ENCODE results near the gene KL. TPM values are rescaled to one million over a fixed set of nuclear protein-coding genes. Genes with fewer than 3 reads are reported as not detected.

KL gene
- polyA plus RNA-seq, 2 of the 4 experiments (the other 2 are of a cell fraction) = 0.01 TPM; not detected in 1

DNA sequence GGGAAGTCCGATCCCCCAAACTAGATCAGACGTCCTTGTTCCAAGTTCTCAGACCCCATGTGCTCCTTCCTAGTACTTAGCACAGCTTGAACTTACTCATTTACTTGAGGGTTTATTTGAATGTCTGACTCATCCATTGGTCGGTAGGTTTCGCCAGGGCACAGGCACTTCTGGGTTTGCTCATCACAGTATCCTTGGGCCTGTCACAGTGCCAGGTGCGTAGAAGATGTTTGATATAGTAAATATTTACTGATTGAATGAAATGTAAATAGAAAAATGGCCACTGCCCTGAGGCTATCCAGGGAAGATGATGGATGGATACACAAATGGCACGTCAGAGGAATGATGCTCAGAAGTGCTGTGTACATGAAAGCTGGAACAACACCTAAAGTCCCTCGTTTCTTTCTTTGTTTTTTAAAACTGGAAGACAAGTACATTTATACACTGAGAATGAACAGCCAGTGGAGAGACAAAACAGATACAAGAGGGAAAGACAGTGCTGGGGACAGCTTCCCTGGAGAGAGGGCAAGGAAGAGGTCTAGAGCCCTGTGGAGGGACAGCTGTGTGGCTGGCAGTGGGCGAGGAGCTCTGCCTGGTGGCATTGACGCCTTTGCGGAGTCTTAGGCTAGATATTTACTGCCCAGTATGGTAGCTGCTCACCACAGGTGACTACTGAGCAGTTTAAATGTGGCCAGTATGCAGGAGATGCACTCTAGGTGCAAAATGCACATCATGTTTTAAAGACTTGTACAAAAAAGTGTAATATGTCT lies 31.2 kb upstream of the KL start:
- Histone ChIP-seq H3K27ac (peak overlapping the region; percentile 50 to 56; a peak in 2 of 6 replicates), H3K4me2 (peak overlapping the region; percentile 63), H3K4me3 (no peak overlapping the region), H3K4me1 (peaks cover 13% of the 10 kb centered on the region), H3K9me3 (peaks cover 12% of the 10 kb centered on the region; the same call in 2 of the 3 replicates)
- ATAC-seq = peak; percentile 95 to 96
- POLR2A ChIA-PET = no interaction called here
- TF ChIP-seq JUNB (IDR thresholded peaks at IDR 0.05) (peak; percentile 74), PHF8 (IDR thresholded peaks at IDR 0.05; ENCODE audit: borderline replicate concordance, low read depth) (no peak), ZFP36 (IDR thresholded peaks at IDR 0.05; ENCODE audit: borderline replicate concordance, partially characterized antibody) (peak; percentile 5), NPAS2 (CRISPR knock-in tag; IDR thresholded peaks at IDR 0.05; ENCODE audit: borderline replicate concordance) (no peak), RAD21 (conservative IDR thresholded peaks at IDR 0.05 in 1 of 2, IDR thresholded peaks at IDR 0.05 in 1 of 2) (0 out of 5 replicates have a peak, but pooled peaks of 1 of the 2 experiments have one; percentile 8), CEBPB (IDR thresholded peaks at IDR 0.05) (peak in 1 of 2 experiments; percentile 60; a peak in 1 of 4 replicates), GATA3 (IDR thresholded peaks at IDR 0.05; ENCODE audit: borderline replicate concordance) (peak; percentile 84), FOSL2 (IDR thresholded peaks at IDR 0.05) (peak; percentile 58; the same call in 1 of the 2 replicates), FOSL2 (CRISPR knock-in tag; IDR thresholded peaks at IDR 0.05) (peak; percentile 83), POLR2AphosphoS2 (conservative IDR thresholded peaks at IDR 0.05; ENCODE audit: low read length) (no peak), JUN (IDR thresholded peaks at IDR 0.05) (peak; percentile 30 to 68; a peak in 2 of 5 replicates), EP300 (IDR thresholded peaks at IDR 0.05) (peak in 1 of 2 experiments; percentile 48; a peak in 2 of 5 replicates)
- TF ChIP-seq, protein P1, sequence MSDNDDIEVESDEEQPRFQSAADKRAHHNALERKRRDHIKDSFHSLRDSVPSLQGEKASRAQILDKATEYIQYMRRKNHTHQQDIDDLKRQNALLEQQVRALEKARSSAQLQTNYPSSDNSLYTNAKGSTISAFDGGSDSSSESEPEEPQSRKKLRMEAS (IDR thresholded peaks at IDR 0.05) = peak; percentile 62; the same call in 1 of the 2 replicates
- TF ChIP-seq, protein P2, sequence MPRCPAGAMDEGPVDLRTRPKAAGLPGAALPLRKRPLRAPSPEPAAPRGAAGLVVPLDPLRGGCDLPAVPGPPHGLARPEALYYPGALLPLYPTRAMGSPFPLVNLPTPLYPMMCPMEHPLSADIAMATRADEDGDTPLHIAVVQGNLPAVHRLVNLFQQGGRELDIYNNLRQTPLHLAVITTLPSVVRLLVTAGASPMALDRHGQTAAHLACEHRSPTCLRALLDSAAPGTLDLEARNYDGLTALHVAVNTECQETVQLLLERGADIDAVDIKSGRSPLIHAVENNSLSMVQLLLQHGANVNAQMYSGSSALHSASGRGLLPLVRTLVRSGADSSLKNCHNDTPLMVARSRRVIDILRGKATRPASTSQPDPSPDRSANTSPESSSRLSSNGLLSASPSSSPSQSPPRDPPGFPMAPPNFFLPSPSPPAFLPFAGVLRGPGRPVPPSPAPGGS (IDR thresholded peaks at IDR 0.05) = peak; percentile 56; the same call in 1 of the 3 replicates
- FAIRE-seq = peak; percentile 61
- CTCF ChIA-PET = no interaction called here
- WGBS (ENCODE audit: missing lambda C conversion rate) = 6% methylated on average over 10 of the region's 10 CpGs
- DNase-seq (ENCODE audit: low read depth in 1 of 2, low spot score in 1 of 2) = peak; percentile 54 to 93

GRCh38 chr13:32986552-32986951 lies 29.7 kb upstream of the KL start:
- Histone ChIP-seq H3K9me3 (peaks cover 12% of the 10 kb centered on the region; the same call in 2 of the 3 replicates), H3K4me3 (no peak overlapping the region), H3K4me1 (peaks cover 13% of the 10 kb centered on the region), H3K27ac (no peak overlapping the region), H3K4me2 (no peak overlapping the region)
- CTCF ChIA-PET = no interaction called here
- POLR2A ChIA-PET = no interaction called here
- 71% methylated on average over 2 of the region's 8 CpGs for whole genome bisulfite sequencing (ENCODE audit: missing lambda C conversion rate)
- ATAC-seq (no peak), DNase-seq (ENCODE audit: low read depth in 1 of 2, low spot score in 1 of 2) (no peak), FAIRE-seq (no peak)
- TF ChIP-seq ZNF302 (CRISPR knock-in tag; IDR thresholded peaks at IDR 0.05) = no peak
- no peak for TF ChIP-seq ESRRA (IDR thresholded peaks at IDR 0.05; ENCODE audit: borderline replicate concordance, low read length)
- no peak for TF ChIP-seq ZFP36 (IDR thresholded peaks at IDR 0.05; ENCODE audit: borderline replicate concordance, partially characterized antibody)
- TF ChIP-seq POLR2A (IDR thresholded peaks at IDR 0.05; ENCODE audit: low read length) = no peak
- no peak for TF ChIP-seq RARB (CRISPR knock-in tag; IDR thresholded peaks at IDR 0.05)
- TF ChIP-seq, protein P2 (IDR thresholded peaks at IDR 0.05) = no peak
- TF ChIP-seq HEYL (CRISPR knock-in tag; IDR thresholded peaks at IDR 0.05) = no peak
- no peak for TF ChIP-seq EHMT2 (IDR thresholded peaks at IDR 0.05; ENCODE audit: low read depth)
- TF ChIP-seq, protein P3, sequence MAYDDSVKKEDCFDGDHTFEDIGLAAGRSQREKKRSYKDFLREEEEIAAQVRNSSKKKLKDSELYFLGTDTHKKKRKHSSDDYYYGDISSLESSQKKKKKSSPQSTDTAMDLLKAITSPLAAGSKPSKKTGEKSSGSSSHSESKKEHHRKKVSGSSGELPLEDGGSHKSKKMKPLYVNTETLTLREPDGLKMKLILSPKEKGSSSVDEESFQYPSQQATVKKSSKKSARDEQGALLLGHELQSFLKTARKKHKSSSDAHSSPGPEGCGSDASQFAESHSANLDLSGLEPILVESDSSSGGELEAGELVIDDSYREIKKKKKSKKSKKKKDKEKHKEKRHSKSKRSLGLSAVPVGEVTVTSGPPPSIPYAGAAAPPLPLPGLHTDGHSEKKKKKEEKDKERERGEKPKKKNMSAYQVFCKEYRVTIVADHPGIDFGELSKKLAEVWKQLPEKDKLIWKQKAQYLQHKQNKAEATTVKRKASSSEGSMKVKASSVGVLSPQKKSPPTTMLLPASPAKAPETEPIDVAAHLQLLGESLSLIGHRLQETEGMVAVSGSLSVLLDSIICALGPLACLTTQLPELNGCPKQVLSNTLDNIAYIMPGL (CRISPR knock-in tag; IDR thresholded peaks at IDR 0.05; ENCODE audit: borderline replicate concordance) = no peak
- TF ChIP-seq, protein P4, sequence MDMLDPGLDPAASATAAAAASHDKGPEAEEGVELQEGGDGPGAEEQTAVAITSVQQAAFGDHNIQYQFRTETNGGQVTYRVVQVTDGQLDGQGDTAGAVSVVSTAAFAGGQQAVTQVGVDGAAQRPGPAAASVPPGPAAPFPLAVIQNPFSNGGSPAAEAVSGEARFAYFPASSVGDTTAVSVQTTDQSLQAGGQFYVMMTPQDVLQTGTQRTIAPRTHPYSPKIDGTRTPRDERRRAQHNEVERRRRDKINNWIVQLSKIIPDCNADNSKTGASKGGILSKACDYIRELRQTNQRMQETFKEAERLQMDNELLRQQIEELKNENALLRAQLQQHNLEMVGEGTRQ (IDR thresholded peaks at IDR 0.05) = no peak
- no peak for TF ChIP-seq HOXB5 (CRISPR knock-in tag; IDR thresholded peaks at IDR 0.05)
- TF ChIP-seq, protein P1 (IDR thresholded peaks at IDR 0.05) = no peak
- no peak for TF ChIP-seq CTCF (IDR thresholded peaks at IDR 0.05)
- no peak for TF ChIP-seq SMC3 (IDR thresholded peaks at IDR 0.05)

All from A549 (cell line).